GM21367 (cell line): ENCODE measurements around the gene RPL27A.

Experiments used
- ATAC-seq: cut with Tn5 transposase; IDR thresholded peaks from one replicate; pipeline ENCODE4 v1.9.1; 2021; ENCODE audit not compliant: unreplicated experiment

Gene RPL27A

GRCh38 chr11:8672346-8672745 lies 10.2 kb upstream of the RPL27A start:
- ATAC-seq: no peak

DNA sequence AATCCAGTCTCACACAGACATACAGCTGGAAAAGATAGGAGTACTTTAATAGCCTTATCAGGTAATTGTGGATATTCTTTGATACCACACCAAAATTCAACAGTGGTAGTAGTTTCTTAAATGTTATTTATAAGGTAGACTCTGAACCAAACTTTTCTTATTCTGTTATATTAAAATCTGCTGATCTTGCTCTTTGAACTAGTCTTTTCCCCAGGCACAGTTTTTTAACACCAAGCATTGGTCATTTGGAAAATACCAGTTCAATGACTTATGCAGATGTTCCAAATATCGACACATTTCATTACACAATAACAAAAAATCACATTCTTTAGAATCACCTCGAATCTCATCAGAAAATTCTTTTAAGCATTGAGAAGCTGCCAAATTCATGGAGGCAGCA lies 7.7 kb upstream of the RPL27A start:
- no peak for ATAC-seq

DNA sequence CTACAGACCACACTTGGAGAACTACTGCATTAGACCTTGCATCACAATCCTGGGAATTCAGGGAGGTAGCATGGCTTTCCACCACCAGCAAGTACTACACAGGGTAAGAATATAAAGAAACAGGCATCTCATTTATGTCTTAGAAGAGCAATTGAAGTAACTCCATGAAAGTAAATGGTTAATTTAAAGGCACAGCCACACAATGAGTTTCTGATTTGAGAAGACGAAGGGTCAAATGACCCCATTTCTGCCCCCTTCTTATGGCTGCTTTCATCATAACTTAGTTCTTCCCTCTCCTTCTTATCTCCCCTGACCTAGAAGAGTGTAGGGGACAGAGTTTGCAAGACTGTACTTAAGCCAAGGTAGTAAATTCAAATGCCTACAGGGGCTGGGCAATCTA lies 6.1 kb upstream of the RPL27A start:
- ATAC-seq: no peak

DNA sequence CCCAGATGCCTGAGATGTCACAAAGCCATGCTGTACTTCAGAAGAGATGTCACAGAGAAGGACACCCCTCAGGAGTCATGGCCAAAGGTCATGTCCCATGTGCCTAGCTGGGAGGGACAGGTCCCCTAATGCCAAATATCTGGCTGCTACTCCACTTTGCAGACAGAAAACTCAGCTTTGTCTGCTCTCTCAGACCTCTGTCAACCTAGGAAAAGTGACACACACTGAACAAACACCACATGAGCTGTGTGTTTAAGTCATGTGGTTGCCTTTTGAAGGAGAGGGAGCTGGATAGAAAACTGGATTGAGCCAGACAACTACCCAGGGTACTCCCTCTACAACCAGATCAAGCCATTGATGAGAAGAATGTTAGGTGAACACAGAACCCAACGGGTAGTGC lies 3.6 kb upstream of the RPL27A start:
- ATAC-seq: no peak

DNA sequence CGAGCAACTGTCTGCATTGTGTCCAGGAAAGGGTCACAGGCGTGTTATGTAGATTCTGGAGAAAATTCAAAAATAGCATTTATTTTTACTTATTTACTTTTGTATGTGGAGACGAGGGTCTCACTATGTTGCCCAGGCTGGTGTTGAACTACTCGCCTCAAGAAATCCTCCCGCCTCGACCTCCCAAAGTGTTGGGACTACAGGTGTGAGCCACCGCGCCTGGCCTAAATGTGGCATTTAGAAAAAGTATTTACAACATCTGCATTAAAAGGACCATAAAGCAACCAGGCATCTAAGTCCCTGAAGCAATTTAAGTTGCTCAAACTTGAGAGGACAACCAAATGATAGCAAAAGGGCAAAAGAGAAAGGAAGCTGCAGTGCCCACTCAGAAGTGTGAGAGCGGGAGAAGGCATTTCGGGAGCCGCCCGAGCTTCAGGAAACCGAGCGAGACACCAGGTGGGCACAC lies 722 bp upstream of the RPL27A start:
- ATAC-seq: no peak

DNA sequence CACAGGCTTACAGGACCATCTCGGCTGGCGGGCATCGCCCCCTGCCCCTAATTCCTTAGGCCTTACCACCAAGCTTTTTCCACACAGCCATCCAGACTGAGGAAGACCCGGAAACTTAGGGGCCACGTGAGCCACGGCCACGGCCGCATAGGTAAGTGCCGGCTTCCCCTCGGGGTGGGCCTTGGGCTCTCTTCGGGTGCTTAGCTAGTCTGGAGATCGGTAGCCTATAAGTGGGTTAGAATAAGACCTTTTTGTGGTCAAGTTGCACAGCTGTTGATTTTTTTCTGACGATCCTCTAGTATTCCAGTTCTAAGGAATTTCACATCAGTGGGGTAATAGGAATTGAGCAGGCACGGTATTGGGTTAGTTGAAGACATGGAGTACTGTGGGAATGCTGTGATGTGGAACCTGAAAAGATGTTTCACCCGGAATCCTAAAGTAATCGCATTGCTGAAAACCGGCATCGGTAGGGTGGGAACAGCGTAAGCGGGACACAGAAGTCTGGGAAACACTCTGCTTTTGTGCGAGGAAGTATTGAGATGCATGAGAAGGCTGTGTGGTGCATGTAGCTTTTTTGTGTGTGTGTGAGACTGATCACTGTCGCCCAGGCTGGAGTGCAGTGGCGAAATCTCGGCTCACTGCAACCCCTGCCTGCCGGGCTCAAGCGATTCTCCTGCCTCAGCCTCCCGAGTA lies 669 bp downstream of the RPL27A start:
- ATAC-seq: no peak

- ATAC-seq: no peak
Observed at GRCh38 chr11:8684600-8685290, 2.2 kb downstream of the RPL27A start.

DNA sequence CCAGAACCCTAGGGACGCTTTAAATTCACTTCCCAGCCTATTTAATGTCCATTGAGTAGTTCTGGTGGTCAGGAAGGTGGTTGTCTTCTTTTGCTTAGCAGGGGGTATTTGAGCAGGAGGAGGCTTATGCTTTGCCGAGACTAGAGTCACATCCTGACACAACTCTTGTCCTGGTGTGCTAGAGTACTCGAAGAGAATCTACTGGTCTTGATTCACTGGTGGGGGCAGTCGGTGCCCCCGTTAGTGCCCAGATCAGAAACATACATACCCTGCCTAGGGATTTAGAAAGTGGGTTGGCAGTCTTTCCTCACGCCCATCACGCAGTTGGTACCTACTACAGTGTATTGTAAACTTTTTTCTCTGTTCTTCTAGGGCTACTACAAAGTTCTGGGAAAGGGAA lies 2.7 kb downstream of the RPL27A start:
- ATAC-seq: no peak

DNA sequence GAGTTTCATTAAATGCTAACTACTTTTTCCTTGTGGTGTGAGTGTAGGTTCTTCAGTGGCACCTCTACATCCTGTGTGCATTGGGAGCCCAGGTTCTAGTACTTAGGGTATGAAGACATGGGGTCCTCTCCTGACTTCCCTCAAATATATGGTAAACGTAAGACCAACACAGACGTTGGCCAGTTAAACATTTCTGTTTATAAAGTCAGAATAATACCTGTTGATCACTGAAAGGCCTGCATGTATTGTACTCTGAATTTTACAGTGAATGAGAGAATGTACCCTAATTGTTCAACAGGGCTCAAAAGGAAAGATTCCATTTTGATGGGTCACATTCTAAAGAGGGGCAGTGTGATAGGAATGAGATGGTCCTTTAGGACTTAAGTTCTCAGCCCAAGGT lies 3.2 kb downstream of the RPL27A start:
- ATAC-seq: no peak

DNA sequence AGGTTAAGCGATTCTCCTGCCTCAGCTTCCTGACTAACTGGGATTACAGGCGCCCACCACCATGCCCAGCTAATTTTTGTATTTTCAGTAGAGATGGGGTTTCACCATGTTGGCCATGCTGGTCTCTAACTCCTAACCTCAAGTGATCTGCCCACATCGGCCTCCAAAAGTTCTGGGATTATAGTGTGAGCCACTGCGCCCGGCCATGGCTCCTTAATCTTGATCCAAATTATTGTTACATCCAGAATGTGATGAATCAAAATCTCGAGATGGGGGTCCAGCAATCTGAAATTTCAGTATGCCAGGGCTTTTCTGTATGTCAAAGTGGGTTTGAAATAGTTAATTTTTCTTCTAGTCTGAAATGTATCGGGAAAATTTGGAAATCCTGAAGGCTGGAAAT lies 3.7 kb downstream of the RPL27A start:
- no peak for ATAC-seq

DNA sequence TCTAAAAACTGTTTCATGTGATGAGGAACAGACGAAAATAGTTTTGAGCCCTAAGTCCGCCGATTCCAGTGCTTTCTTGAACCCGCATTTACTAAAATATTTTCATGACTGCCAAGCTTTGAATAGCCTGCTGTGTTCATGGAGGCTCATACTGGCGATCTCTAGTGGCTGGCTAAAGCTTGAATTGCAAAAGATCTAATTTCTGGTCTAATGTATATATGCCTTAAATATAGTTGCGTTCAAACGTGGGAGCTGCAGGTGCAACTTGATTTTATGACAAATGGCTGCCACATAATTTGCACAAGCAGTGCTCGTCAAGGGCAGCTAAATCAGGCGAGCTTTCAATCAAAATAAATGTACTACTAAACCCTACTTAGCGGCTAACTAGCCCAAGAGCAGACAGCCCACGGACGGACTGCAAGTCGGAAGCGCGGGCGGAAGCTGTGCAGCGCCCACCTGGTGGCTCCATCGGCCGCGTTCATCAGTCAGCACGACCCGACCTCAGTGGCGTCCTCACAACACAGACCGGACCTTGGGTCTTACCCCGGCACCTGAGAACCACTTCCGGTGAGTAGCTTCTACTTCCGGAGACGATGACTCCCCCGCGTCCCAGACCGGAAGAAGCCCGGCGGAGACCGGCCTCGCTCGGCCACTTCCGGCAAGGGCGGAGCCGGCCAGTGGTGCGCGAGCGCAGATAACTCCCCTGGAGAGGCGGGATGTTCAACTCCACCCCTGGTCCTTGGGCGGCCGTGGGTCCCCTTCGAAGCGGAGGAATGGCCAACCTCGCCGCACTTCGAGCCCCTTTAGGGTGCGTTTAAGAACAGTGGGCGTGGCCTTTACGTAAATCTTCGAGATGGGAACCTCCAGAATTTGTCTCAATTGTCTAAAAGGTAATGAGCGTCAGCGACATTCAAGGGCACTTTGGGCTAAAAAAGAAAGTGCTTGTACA lies 6.1 kb downstream of the RPL27A start:
- ATAC-seq: peak; percentile 84

- no peak for ATAC-seq
Observed at GRCh38 chr11:8689726-8690255, 7.2 kb downstream of the RPL27A start.

DNA sequence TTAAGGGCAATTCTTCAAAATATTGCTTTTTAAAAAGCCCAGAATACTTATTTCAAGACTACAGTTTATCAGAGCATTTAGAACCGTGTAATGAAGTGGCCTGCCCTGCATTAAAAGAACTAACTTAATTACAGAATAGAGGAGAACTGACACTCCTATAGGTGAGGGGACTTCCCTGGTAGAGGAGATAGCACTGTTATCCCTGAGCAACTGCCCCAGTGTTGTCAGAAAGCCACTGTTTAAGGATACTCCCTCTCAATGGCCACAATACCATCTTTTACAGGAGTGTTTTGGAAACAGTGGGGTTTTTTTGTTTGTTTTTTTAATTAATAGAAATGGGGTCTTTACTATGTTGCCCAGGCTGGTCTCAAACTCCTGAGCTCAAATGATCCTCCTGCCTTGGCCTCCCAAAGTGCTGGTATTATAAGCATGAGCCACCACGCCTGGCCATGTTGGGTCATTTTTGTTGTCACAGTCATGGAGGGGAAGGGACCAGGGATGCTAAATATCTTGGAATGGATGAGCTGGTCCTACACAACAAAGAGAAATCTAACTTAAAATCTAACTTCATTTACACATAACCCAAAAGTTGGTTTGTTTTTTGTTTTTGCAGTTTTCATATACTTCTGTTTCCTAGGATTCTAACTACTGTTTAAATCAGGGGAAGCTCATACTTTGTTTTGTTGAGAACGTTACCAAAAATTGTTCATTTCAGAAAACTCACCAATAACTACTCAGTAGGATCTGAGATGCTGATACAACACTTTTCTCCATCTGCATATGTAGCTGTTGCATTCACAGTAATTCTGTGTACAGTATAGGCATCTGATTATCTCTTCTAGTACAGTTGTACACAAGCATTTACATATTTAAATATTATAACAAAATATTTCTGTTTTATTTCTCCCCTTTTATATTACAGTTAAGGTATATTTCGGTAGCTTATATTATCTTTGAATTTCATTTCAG lies 8.1 kb downstream of the RPL27A start:
- ATAC-seq: no peak

DNA sequence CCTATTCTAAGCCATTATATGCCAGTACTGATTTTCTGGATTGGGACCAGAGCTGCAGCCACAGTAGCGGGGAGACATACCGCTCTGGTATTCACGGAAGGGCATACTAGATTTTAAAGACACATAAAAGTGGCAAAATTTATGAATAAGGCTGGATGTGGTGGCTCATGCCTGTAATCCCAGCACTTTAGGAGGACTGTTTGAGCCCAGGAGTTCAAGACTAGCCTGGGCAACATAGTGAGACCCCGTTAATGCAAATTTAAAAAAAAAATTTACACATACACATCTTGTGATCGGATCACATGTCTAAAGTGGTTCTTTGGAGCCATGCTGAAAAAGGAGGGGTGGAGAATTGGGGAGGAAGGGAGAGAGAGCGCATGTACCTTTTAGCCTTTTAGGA lies 9.0 kb downstream of the RPL27A start:
- ATAC-seq: no peak

GRCh38 chr11:8692417-8692816 lies 9.8 kb downstream of the RPL27A start:
- ATAC-seq: no peak

- no peak for ATAC-seq
Observed at GRCh38 chr11:8693010-8693551, 10.5 kb downstream of the RPL27A start.

GRCh38 chr11:8693555-8693954 lies 11.0 kb downstream of the RPL27A start:
- ATAC-seq: no peak

- ATAC-seq: no peak
Observed at GRCh38 chr11:8694137-8694536, 11.5 kb downstream of the RPL27A start.

GRCh38 chr11:8697054-8697453 lies 14.5 kb downstream of the RPL27A start:
- ATAC-seq: no peak

DNA sequence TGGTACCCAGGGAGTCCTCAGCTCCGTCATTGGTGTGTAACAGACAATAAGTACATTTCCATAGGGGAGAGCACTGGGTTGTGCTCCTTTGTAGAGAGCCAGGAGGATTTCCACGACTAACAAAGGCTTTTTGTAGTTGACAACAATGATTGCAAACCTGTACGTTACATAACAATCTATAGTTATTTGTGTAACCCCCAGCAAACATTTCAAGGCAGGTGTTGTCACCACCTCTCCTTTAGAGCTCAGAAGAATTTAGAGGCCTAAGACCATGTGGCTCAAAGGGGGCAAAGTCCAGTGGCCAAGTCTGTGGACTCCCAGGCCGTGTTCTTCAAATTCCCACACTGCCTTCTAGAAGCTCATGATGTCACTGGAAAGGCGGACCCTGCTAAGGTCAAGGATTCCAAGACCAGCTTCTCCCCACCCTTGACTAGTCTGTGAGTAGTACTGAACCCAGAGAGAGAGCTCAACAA lies 15.8 kb downstream of the RPL27A start:
- ATAC-seq: no peak
